GM12801 (cell line): ENCODE results near the gene RAB3IP.

Source experiments
- TF ChIP-seq, protein P1 (sequence below): IDR thresholded peaks from one replicate; pipeline ENCODE4 v1.5.1; 2011; ENCODE audit warnings: control low read depth; ENCODE audit not compliant: insufficient read length; ENCODE audit errors: extremely low read depth

The RAB3IP gene, protein sequence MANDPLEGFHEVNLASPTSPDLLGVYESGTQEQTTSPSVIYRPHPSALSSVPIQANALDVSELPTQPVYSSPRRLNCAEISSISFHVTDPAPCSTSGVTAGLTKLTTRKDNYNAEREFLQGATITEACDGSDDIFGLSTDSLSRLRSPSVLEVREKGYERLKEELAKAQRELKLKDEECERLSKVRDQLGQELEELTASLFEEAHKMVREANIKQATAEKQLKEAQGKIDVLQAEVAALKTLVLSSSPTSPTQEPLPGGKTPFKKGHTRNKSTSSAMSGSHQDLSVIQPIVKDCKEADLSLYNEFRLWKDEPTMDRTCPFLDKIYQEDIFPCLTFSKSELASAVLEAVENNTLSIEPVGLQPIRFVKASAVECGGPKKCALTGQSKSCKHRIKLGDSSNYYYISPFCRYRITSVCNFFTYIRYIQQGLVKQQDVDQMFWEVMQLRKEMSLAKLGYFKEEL

DNA sequence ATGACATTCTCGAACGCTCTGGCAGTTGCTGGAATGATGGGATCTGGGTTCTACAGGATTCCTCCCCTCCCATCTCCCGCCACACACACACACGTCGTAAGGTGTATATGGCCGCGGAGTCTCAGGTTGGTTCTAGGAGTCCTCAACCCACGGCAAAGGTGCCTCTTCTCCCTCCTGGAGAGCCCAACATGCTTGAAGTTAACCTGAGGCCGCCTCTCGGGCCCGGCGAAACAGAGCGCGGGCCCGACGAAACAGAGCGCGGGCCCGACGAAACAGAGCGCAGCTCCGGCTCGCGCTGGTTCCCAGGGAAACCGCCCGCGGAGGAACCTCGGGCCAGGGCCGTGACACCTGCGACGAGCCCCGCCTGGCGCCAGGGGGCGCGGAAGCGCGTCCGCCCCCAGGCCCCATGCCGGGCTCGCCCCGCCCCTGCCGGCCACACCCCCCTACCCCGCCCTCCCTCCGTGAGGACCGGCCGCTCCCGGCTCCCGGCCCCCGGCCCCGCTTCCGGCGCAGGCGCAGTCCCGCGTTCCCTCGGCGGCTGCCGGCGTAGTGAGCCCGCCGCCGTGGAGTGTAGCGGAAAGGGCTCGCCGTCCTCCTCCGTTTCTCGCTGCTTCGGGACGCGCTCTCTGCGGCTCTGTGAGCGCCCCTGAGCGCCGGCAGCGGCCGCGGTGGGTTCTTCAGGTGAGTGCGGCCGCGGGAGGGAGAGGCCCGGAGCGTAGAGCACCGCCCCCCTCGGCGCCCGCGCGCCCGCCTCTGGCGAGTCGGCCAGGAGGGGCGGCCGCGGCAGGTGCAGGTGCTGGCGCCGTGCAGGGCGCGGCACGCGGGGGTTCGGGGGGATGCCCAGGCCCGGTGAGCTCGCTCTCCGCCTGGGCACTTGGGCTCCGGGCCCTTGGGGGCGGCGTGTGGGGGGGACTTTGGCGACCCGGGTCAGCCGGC lies at the start of gene RAB3IP:
Gene RAB3IP (plus strand): TSS at position 510 of the 936 bp plus-strand sequence. CDS start 16,549 bp downstream, outside the sequence.
- TF ChIP-seq, protein P1, sequence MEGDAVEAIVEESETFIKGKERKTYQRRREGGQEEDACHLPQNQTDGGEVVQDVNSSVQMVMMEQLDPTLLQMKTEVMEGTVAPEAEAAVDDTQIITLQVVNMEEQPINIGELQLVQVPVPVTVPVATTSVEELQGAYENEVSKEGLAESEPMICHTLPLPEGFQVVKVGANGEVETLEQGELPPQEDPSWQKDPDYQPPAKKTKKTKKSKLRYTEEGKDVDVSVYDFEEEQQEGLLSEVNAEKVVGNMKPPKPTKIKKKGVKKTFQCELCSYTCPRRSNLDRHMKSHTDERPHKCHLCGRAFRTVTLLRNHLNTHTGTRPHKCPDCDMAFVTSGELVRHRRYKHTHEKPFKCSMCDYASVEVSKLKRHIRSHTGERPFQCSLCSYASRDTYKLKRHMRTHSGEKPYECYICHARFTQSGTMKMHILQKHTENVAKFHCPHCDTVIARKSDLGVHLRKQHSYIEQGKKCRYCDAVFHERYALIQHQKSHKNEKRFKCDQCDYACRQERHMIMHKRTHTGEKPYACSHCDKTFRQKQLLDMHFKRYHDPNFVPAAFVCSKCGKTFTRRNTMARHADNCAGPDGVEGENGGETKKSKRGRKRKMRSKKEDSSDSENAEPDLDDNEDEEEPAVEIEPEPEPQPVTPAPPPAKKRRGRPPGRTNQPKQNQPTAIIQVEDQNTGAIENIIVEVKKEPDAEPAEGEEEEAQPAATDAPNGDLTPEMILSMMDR = no peak

DNA sequence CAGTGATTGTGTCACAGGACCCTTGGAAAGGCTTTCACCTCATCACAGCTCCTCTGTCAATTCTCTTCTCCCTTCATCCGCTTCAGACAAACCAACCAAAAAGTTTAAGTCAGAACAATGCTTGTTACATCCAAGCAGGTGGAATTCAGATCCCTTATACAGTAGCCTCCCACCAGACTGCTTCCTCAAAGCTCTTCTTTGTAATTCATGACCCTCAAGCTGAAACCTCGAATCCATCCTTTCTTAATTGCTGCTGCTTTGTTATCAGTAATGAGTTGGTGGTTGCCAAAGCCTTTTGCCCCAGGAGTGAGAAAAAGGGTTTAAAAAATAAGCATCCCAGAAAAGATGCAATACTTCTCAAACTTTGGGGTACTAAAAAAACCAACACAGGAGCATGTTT lies 49.0 kb upstream of the RAB3IP start:
- TF ChIP-seq, protein P1 = no peak

DNA sequence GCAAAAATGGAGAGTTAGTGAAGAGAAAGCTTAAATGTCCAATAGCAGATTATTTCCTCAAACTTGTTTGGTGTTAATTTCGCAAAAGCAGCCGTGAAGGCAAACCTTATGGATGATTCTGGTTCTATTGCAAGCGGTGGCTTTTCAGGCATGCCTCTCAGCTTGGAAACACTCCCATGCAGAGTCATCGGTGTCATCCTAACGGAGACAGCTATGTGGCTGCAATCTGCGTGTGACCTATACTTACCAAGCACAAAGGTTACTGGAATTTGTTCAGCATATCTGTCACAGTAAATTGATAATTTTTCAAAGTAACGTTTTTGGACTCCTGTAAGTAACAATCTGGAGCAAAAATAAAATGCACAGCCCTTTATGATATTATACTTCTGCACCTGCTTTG lies 44.5 kb upstream of the RAB3IP start:
- TF ChIP-seq, protein P1 = no peak

DNA sequence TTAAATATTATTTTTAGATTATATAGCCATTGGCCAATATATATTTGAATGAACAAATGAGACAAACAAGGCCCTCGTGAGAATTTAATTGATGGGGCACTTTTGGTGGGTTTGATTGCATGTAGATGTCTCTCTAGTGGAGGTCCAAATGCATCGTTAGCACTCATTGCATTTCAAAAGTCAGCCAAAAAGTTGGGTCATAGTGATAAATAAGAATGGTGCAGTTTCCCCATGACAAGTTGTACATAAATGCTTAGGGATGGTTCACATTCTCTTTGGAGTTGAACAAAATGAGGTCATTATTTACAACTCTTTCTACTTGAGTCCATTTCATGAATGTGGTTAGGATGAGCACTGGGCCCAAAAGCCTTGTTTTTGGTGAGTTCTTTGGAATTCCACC lies 40.6 kb upstream of the RAB3IP start:
- TF ChIP-seq, protein P1 = no peak

DNA sequence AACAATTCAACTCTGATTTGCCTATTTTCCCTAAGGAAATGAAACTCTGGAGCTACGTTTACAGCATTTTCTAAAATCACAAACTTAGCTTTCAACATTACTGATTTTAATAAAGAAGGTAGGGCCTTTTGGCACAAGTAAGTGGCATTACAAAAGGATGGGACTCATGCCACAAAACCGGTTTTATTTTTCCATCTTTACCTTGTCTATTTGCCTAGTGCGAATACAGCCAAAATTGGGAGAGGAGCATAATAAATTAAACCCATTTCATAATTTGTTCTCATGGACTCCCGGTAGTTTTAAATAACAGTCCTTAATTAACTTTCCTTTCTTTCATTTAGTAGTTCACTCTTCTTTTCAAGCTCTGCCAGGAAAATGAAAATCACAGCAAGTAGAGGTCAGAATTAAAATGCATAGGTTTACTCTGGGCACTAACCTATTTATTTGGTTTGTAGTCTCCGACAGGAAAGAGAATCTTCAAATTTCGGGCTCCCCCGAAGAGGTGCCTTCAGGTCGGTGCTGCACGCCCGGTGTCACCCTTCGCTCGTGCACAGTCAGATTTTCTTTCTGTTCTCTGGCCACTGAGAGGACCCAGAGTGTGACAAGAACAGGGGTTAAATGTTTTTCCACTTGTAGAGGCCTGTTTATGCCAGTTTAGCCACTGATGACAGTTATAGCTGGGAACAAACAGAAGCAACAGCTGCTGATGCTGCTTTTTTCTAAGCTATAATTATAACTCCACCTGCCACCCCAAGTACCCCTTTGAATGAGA lies 39.7 kb upstream of the RAB3IP start, which contains the start of gene BEST3:
Gene BEST3 (minus strand): TSS at position 535 of the 772 bp plus-strand sequence. CDS start 1,505 bp downstream, outside the sequence.
- TF ChIP-seq, protein P1 = no peak

DNA sequence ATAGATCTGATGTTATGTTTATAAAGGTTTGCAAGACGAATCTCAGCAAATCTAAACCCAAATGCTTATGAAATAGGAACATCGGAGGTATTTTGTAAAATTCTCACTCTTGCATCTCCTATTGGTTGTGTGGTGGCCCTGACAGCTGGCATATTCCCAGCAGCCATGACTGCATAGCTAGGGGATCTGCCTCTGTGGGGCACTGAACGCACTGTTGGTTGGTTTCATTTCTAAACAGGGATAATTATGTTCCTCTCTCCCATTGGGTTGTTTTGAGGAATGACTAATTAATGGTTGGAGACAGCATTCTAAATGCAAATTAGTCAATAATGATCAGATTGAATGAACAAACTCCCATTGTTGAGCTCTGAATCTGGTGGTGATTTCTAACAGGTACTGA lies 36.8 kb upstream of the RAB3IP start:
- TF ChIP-seq, protein P1 = no peak

DNA sequence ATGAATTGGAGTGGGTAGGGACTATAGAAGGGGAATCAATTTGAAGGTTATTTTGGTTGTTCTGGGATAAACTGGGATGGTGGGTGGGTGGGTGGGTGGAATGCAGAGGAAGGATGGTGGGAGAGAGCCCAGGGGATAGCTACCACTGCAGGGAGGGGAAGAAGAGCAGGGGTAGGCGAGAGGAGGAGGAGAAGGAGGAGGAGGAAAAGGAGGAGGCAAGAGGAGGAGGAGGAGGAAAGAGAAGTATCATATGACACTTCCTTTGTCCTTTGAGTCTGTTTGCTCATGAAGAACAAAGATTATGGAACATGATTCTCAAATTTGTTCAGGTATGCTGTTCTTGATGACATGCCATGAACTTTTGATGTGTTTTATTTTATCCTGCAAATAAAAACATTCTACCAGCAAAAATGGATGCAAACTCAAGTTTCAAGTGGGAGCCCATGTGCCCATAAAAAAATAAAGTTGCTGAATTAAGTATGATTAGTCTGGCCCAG lies 35.5 kb upstream of the RAB3IP start:
- TF ChIP-seq, protein P1 = no peak
